ENCODE measurements around the gene KCTD10. TPM values are rescaled to one million over a fixed set of nuclear protein-coding genes. Genes with fewer than 3 reads are reported as not detected.

Gene KCTD10
- total and polyA plus RNA-seq, 9 of the 15 experiments (the other 6 are each of a cell fraction or from before 2014, with no cell fraction given): 1.9 to 37.5 (median 15.7) TPM

- TF ChIP-seq ZNF780A (CRISPR knock-in tag; IDR thresholded peaks at IDR 0.05) (no peak), CHD1 (IDR thresholded peaks at IDR 0.05; ENCODE audit: low read length) (no peak), ZNF583 (CRISPR knock-in tag; IDR thresholded peaks at IDR 0.05) (no peak), TFAP4 (CRISPR knock-in tag; IDR thresholded peaks at IDR 0.05; ENCODE audit: borderline replicate concordance) (no peak), BRCA1 (IDR thresholded peaks at IDR 0.05) (no peak), BRCA1 (CRISPR knock-in tag; IDR thresholded peaks at IDR 0.05) (no peak), SIRT6 (IDR thresholded peaks at IDR 0.05; ENCODE audit: low read depth, low read length) (no peak), TCF15 (CRISPR knock-in tag; IDR thresholded peaks at IDR 0.05) (no peak), POLR2H (tag; IDR thresholded peaks at IDR 0.05; ENCODE audit: low read depth) (no peak), ZNF740 (CRISPR knock-in tag; IDR thresholded peaks at IDR 0.05) (no peak), ZNF740 (tag; IDR thresholded peaks at IDR 0.05) (no peak)
Measured at GRCh38 chr12:109510196-109510595, 33.1 kb upstream of the KCTD10 start (continued).
